NCI-H524 (cell line): ENCODE measurements around the gene SPTB.

Experiments used
- DNase-seq, 2 experiments: peaks; one replicate each; lab custom pipeline; 2025; lab: John Stamatoyannopoulos, UW

SPTB gene

DNA sequence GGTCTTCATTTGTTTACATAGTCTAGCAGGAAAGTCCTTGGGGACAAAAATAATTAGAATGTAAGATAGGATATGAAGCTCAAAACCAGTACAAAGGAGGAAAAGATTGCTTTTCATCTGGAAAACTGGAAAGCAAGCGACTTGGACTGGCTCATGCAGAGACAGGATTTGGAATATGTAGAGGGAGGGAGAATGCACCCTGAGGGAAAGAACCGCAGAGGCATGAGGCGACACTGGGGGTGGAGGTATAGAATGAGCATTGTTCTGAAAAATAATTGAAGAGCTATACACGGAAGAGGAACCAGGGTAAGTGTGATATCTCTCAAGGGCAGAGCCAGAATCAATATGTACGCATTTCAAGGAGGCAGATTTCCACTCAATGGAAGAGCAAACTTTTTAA is 90.0 kb downstream of the SPTB start:
- no peak for DNase-seq

DNA sequence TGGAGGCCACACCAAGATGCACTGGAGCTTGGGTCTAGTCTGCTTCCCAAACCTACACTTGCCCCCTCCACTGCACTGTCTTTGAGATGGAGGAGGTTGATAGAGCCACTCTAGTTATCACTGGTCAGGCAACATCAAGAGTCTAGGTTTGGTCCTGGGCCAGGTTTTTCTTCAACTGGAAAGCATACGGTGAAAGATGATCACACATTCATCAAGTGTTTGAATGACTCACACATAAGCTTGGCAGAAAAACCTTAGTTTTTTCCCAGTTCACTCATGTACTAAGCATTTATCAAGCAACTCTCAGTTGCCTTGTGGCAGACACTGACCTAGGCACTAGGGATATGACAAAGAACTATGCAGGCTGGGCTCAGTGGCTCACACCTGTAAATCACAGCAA is 91.0 kb downstream of the SPTB start:
- DNase-seq, result no peak

DNA sequence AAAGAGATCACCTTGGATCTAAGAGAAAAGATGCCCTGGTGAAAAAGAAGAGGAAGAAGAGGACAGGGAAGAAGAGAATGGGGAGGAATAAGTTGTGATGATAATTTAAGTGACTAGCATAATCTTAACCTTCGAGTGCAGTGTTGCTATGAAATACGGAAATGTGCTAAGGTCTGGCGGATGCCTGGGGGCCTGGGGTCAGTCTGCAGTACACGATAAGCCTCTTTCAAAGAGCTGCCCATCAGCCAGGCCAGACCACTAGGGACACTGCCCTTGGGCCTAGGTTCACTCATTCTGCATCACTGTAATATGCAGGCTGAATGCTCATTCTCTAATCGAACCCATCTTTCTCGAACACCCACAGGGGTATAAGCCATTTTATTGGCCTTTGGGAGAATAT is 92.1 kb downstream of the SPTB start:
- no peak for DNase-seq

DNA sequence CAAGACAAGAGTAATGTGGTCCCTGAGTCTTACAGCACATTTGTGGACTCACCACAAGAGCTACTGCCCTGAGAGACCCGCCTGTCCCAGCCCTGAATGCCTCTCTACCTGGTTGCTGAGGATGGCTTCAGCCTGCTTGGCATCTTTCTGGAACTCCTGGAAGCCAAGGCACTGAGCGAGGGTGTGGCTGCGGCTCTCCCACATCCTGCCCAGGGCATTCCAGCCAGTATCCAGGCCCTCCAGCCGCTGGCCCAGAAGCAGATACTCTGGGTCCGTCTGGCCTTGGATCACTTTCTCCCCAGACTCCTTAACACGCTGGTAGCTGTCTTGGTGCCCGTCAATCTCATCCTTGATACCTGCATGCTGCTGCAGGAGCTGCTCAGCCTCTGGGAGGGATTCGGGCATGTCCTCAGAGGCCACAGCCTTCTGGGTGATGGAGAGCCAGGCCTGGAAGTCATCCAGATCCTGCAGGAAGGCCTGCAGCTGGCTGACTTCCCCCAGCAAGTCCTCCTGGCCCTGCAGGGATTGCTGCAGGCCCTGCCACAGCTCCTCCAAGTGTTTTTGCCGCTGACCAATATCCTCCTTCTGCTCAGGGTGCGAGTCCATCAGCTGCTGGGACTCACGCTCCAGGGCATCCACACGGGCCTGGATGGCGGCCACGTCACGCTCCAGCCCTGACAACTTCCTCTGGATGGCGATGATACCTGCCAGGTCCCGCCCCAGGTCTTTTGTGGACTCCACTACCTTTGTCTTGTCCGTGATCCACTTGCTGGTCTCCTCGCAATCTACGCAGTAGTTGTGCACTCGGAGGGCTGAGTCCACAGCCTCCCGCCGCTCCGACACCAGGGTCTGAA is 93.2 kb downstream of the SPTB start:
- DNase-seq, result no peak

DNA sequence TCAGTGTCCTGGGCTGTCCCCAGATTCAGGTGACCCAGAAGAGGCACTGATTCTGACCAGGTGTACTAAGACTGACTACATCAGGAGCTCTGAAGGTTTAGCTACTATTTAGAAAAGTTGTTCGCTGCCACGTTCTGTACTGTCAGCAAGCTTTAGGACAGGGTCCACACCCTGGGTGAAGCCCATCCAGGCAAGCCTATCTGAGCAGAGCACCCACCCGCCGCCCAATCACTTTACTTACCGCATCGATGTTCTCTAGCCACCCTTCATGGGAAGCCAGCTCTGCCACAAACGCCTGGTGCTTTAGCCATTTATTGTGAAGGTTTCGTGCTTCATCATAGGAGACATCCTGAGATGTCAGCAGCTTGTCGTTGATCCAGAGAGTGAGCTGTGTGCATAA is 95.7 kb downstream of the SPTB start:
- DNase-seq, result no peak

DNA sequence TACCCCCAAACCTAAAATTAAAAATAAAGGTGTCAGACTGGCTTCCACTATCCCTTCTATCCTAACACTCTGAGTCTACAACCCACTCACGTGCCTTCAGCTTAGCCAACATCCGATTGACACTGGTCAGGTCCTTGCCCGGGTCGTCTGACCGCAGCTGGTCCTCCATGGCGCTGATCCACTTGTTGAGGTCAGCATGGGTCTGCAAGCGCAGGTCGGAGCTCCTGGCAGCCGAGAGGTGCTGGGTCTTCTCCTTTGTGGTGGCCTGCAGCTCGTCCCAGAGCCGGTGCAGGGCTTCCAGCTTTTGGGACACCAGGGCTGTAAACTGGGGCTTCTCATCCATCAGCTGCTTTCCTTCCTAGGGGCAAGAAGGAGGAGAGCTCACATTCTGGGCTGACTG is 97.5 kb downstream of the SPTB start:
- DNase-seq, result no peak

DNA sequence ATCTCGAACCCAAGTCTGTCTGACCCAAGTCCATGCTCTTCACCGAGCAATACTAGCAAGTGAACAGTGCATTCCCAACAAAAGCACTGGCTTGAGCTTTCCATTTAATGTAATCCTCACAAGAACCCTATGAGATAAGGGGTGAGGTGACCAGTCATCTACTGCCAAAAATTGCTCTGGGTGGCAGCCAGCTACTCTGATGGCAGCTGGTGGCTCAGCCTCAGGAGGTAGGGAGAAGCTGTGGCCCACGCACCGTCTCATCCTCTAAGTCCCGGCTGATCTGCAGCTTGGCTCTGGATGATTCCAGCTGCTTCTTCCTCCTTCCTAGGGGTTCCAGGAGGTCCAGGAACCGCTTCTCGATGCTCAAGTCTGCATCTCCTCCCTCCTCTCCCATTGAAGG is 100.2 kb downstream of the SPTB start:
- no peak for DNase-seq

DNA sequence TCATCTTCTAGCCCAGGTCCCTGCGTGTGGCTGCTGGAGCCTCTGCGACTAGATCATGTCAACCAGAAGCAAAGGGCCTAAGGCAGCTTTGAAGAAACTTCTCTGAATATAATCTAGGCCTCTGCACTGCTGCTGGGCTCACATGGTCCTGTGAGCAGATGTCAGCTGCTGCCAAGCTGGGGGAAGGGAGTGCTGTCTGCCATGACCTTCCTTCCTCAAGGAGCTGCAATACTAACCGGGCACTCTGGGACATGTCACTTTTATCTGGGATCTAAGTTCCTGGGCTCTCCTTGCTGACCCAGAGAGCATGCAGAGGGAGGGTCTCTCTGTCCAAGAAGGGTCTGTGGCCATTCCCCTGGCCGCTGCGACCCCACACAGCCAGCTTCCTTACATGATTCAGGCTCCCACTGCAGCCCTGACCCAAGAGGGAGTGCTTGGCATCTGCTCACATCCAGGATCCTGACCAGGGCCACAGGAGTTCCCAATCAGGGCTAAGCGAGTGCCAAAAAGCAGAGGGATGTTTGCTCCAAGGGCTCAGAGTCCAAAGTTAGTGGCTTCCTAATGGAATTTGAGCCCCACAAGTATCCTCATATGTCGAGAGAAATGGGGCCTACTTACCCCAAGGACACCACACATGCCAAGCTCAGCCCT is 101.5 kb downstream of the SPTB start:
- peak in 1 of 2 experiments; percentile 23 for DNase-seq

DNA sequence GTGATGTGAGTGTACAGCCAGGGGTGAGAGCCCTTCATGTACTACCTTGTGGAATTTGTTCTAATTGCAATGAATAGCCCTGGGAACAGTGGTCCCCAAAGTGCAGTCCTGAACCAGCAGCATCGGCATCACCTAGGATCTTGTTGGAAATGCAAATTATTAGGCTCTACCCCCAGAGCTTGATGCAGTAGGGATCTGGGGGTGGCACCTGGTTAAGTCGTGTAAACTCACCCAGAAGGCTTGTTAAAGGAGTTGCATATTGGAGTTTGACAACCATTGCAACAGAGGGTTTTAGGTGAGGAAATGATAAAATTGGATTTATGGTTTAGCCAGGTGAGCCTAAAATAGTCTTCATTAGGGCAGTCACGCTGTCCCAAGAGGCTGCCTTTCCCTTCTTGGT is 102.2 kb downstream of the SPTB start:
- no peak for DNase-seq

DNA sequence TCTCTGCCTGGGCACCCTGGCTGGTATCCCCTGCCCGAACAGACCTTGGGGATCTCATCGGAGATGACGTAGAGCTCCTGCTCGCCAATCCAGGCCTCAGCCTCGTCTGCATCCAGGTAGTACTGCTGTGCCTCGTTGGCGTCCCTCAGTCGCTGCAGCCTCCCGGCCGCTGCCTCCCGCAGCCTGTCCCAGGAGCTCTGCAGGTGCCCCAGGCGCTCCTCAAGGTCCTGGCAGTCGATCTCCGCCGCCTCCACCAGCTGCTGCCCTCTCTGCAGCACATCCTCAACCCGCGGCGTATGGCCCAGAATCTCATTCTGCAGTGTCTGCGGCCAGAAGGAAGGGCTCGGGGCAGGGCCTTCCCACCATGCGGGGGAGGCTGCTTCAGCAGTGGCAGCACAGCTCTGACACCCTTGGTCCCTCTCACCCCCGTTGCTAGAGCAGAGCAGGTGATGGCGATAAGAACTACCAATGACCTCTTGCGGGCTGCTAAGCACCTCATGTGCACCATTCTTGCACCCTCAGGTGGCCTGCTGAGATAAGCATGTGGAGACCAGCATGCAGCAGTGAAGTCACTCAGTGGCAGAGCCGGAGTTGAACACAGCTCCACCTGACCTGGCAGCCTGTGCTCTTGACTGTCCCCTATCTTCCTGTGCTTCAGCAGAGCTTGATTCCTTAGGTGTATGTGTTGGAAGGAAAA is 104.5 kb downstream of the SPTB start:
- DNase-seq, result no peak

DNA sequence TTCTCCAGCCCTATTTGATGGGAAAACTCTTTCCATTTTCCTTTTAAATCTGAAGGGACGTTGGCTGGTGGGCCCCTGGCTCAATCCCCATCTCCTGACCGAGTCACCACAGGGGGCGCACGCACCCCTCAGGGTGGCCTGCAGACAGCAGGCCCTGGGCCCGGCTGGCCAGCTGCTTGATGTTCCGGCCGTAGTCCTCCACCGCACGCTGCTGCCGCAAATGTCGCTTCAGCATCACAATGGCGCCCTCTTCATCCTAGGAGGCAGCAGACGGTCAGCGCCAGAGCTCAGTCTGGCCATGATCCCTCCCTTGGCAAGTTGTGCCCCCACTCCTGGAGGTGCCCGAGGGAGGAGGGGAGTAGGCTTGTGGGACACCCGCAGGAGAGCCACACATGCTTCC is 105.4 kb downstream of the SPTB start:
- no peak for DNase-seq

DNA sequence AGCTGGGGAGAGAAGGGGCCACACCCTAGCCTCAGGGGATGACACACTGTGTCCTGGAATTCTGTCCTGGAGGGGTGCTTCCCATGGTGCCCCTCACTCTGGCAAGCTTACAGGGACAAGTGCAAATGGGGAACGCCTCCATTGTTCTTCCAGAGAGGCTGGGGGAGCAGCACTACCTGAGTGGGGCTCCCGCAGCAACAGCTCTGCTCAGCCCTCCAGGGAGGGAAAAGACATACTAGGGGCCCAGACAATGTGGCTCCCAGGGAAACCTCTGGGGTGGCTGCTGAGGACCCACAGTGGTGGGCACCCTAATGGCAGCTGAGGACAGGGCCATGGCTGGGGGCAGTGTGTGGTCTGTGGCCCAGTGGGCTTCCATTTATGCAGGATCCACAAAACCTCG is 106.1 kb downstream of the SPTB start:
- DNase-seq, result no peak

DNA sequence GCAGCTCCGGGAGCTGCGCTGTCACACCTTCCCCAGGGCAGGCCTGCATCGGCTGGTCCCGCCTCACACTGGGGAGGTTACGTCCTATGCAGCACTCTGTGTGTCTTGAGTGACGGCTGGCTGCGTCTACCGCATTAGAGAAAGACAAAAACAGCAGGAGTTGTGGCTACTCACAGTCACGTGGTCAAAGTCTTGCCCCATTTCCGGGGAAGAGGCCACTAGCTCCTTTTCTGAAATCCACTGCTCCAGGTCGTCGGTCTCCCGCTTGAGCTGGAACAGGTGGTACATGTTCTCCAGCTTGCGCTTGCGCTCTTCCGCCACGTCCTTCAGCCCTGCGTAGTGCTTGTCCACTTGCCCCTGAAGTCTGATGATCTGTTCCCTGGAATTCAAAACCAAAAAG is 106.7 kb downstream of the SPTB start:
- no peak for DNase-seq

DNA sequence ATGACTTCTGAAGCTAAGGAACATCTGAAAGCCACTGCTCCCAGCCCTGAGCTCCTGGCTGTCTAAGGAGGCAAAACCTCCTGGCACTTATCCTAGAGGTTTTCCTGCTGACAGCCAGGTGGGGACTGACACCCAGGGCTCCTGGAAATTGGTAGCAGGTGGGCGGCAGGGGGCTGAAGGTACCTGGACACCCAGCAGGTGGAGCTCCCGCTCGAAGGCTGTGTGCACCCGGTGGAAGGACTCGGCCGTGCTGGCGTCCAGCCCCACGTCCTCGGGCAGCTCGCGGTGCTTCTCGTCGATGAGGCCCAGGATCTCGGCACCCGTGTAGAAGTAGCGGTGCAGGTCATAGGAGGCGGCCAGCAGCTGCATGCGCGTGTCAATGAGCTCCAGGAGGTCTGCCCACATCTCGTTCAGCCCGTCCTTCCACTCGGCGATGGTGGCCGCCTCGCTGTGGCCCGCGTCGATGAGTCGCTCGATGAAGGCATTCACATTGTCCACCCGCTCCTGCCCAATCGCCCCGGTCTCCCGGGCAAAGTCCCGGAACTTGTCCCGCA is 107.2 kb downstream of the SPTB start:
- DNase-seq, result no peak

DNA sequence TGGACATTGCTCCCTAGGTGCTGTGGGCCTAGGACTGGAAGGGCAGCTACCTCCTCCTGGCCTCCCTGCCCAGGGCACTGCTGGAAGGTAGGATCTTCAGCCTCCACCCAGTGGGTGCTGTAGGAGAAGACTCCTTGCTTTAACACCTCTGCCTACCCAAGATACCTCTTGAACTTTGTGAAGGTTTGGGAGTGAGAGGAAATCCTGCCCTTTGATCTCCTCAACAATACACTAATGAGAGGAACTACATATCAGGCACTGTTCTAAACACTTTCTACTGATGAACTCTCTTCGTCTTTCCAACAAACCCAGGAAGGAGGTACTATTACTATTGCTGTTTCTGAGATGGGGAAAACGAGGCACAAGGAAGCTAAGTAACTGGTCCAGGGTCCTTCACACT is 108.5 kb downstream of the SPTB start:
- no peak for DNase-seq

DNA sequence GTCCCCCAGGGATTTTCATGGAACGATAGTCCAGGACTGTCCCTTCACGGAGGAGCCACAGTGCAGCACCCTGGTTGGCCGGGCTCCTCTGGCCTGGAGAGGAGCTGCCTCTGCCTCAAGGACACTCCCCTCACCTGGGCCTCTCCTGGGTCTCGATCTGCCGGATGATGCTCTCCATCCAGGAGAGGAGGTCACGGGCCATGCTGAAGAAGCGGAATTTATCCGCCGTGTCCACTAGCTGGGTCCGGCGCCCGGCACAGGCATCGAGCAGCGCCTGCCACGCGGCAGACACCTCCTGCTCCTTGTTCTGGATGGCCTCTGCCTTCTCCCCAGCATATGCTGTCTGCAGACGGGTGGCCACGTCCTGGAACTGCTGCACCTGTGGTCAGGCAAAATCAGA is 109.0 kb downstream of the SPTB start:
- DNase-seq, result no peak

DNA sequence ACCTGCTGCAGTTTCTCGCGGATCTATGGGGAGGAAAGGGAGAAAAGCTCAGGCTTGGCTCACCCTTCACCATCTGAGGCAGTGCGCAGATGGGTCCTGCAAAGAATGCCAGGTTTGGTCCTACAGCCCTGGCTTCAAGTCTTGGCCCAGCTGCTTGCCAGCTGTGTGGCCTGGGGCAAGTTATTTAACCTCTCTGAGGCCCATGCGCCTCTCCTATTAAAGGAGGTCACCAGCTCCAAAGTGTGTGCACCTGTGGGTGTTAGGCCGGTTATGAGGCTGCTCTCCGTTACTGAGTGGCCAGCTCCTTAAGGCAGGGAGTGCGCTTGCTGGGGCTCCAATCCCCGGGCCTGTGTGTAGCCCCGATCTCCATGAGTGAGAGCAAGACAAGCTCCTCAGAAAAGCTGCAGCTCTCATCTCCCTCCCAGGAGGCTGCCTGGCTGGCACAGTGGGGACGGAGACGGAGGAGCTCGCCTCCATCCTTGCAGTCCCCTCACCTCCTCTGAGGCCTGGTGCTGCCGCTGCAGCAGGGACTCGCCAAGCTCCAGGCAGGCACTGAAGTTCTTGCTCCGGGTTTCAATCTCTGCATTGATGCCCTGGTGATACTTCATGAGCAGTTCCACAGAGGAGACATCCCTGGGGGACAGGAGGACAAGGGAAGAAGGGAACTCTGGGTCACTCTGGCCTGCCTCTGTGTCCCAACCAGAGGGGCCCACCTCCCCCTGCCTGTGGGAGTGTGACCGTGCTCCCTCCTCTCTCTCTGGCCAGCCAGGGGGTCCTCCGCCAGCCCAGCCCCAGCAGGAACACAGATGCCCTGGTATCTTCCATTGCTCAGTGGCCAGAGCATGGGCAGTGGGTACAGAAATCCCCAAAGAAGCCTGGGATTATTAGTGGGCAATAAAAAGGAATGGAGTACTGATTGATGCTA is 110.3 kb downstream of the SPTB start:
- no peak for DNase-seq

DNA sequence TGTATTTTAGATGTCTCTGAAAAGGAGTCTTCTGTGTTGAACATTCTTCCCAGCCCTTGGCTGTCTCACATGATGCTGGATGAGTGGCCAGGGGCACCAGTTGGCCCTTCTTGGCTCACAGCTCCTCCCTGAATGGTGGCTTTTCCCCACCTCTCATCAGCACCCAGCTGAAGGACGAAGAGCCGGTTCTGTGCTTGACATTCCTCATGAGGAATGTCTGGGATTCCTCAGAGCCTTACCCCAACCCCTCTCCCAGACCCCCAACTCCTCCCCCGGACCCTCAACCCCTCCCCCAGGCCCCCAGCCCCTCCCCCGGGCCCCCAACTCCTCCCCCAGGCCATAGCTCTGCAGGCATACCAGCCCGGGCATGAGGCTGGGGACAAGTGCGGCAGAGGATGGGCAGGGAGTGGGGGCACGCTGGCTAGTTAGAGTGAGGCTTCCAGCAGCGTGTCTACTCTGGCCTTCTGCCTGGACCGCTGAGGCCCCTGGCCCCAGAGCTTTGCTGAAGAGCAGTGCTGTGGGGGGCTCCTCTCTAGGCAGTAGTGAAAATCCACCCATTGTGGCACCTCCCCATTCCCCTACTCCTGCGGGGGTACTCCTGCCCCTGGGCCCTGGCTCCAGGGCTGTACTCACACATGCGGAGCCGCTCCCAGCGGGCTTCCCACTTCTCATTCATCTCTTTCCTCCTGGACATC is 111.2 kb downstream of the SPTB start:
- no peak for DNase-seq

DNA sequence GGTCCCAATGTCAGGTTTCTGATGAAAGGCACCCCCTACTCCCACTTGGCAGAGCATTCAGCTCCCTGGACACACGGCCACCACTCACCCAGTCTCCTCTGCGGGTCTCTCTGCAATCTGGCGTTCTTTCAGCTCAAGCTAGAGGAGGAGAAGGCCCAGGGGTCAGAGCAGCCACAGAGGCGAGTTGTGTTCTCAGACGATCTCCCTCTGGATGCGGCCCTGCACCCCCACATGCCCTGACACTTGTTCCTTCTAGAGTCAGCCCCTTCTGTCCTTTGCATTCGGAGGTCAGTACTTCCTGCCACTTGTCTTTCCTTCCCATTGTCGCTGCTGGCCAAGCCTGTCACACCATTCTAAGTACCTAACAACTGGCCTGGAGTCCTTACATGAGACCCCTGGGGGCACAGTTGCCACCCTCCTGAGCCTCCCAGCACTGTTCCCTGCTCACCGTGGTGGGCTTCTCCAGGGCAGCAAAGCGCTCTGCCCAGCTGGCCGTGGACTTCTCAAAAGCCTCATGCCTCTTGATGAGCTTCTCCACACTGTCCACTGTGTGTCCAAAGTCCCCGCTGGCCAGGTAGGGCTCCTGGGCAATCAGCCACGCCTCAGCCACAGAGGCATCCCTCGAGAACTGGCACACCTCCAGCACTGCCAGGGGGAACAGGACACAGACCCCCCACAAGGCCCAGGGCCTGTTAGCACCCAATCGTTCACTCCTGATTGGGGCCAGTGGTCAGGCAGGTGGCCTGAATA is 112.3 kb downstream of the SPTB start:
- no peak for DNase-seq

DNA sequence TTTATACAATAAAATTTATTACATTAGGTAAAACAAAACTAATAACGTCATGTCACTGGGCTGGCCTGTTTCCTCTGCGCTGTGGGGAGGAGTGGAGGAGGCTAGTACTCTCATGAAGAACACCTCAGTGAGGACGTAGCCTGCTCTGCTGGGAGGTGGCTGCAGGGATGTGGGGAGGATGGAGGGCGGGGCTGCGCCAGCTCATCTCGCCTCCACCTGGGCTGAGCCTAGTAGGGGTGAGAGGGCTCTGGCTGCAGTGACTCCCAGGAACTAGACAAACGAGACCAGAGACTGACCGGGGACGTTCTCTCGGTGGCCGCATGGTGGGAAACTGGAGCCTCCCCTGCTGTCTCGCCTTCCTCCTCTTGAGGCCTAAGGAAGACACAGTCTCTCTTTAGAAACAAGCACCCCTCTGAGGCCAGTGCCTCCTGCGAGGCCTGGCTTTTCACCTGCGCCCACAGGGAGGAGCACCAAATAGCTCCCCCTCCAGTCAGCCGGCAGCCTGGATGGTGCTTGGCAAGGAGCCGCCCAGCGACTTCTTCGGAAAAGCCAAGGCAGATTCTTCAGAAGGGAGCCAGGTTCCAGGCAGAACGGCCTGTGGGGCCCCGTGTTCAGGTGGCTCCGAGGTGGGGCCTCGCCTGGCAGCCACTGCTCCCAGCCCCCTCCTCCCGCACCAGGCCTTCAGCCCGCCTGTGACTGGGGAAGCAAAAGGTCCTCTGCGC is 113.1 kb downstream of the SPTB start:
- no peak for DNase-seq
